GM21381 (cell line): ENCODE measurements around the gene ENPEP.
"Not testable (repeated sequence)": the region's sequence is repeated elsewhere in the genome, so short reads cannot be mapped to it uniquely, and the experiment has no call there.

Experiments
- ATAC-seq: cut with Tn5 transposase; IDR thresholded peaks from one replicate; pipeline ENCODE4 v1.9.1; 2021; ENCODE audit warnings: mild to moderate bottlenecking, moderate library complexity; ENCODE audit not compliant: unreplicated experiment

Gene ENPEP

GRCh38 chr4:110516106-110516922 is 40.4 kb downstream of the ENPEP start:
- ATAC-seq: peak; percentile 84

GRCh38 chr4:110518889-110519490 is 43.0 kb downstream of the ENPEP start:
- ATAC-seq: no peak

GRCh38 chr4:110520886-110521285 is 44.9 kb downstream of the ENPEP start:
- no peak for ATAC-seq

- no peak for ATAC-seq
These were observed 50.6 kb downstream of the ENPEP start for GRCh38 chr4:110526589-110526988.

- no peak for ATAC-seq
These were observed 51.2 kb downstream of the ENPEP start for GRCh38 chr4:110527156-110527555.

- no peak for ATAC-seq
These were observed 57.1 kb downstream of the ENPEP start for GRCh38 chr4:110532901-110533589.

GRCh38 chr4:110533590-110533910 is 57.6 kb downstream of the ENPEP start:
- ATAC-seq: no peak

GRCh38 chr4:110533940-110534339 is 58.0 kb downstream of the ENPEP start:
- no peak for ATAC-seq

GRCh38 chr4:110540581-110540980 is 64.6 kb downstream of the ENPEP start:
- no peak for ATAC-seq

- no peak for ATAC-seq
These were observed 65.1 kb downstream of the ENPEP start for GRCh38 chr4:110540982-110541451.

- ATAC-seq: no peak
These were observed 67.6 kb downstream of the ENPEP start for GRCh38 chr4:110543577-110543976.

- no peak for ATAC-seq
These were observed 68.6 kb downstream of the ENPEP start for GRCh38 chr4:110544594-110544993.

- ATAC-seq: no peak
These were observed 74.3 kb downstream of the ENPEP start for GRCh38 chr4:110550260-110550659.

- no peak for ATAC-seq
These were observed 77.2 kb downstream of the ENPEP start for GRCh38 chr4:110553197-110553596.

- ATAC-seq: no peak
These were observed 91.3 kb downstream of the ENPEP start for GRCh38 chr4:110567214-110567613.

GRCh38 chr4:110576696-110577095 is 100.7 kb downstream of the ENPEP start:
- not testable (repeated sequence) for ATAC-seq

GRCh38 chr4:110586131-110586850 is 110.3 kb downstream of the ENPEP start:
- ATAC-seq: no peak

GRCh38 chr4:110587666-110588285 is 111.8 kb downstream of the ENPEP start:
- no peak for ATAC-seq

- ATAC-seq: no peak
These were observed 113.3 kb downstream of the ENPEP start for GRCh38 chr4:110589297-110589696.

- no peak for ATAC-seq
These were observed 119.6 kb downstream of the ENPEP start for GRCh38 chr4:110595583-110595982.

- no peak for ATAC-seq
These were observed 120.5 kb downstream of the ENPEP start for GRCh38 chr4:110596431-110596830.
